Transverse colon (tissue), 4 donors: Measurements from ENCODE around the gene CNTFR. TPM values are rescaled to one million over a fixed set of nuclear protein-coding genes. Genes with fewer than 3 reads are reported as not detected.
A peak's percentile ranks its signal among the peaks of the same experiment; 100 is the strongest.

ENCODE experiments used
- DNase-seq: peaks from one replicate; pipeline ENCODE4 v3.0.0-alpha.2; 2019
- H3K27ac ChIP-seq, 4 donors: fragments of 200-600 bp; sonication (generic); 2 replicates each; pipeline ENCODE4 v1.5.1; 2016 to 2018; ENCODE audit warnings: inconsistent platforms in 4 of 4
- H3K27me3 ChIP-seq: fragments of 200-600 bp; sonication (generic); 2 replicates; pipeline ENCODE4 v1.5.1; 2017; ENCODE audit warnings: inconsistent platforms
- H3K36me3 ChIP-seq, 4 donors: fragments of 200-600 bp; sonication (generic); 2 replicates each; pipeline ENCODE4 v1.5.1; 2017 to 2019; ENCODE audit warnings: inconsistent platforms in 4 of 4
- H3K4me1 ChIP-seq, 4 donors: fragments of 200-600 bp; sonication (generic); 2 replicates each; pipeline ENCODE4 v1.5.1; 2017 to 2020; ENCODE audit warnings: inconsistent platforms in 4 of 4
- H3K4me3 ChIP-seq, 4 donors: fragments of 200-600 bp; sonication (generic); 1 replicate in 1 of 4; 2 replicates in 3 of 4; pipeline versions ENCODE4 v1.5.1 to v1.6.1; 2017 to 2019; ENCODE audit warnings: inconsistent platforms in 4 of 4
- H3K9me3 ChIP-seq, 2 donors: fragments of 200-600 bp; sonication (generic); 2 replicates each; pipeline ENCODE4 v1.5.1; 2017 to 2019; ENCODE audit warnings: inconsistent platforms in 2 of 2
- CTCF ChIP-seq, 5 experiments: fragments of 200-600 bp in 3 of 5; fragments of 450-650 bp in 2 of 5; sonication (generic) in 3 of 5; IDR thresholded peaks; 1 replicate in 2 of 5; 2 replicates in 3 of 5; pipeline ENCODE4 v1.5.1; 2016 to 2017; ENCODE audit warnings: antibody characterized with exemption in 5 of 5, inconsistent platforms in 3 of 5, mild to moderate bottlenecking in 2 of 5, moderate library complexity in 1 of 5
- EP300 ChIP-seq: sonication (generic); formaldehyde crosslinking; IDR thresholded peaks from one replicate; pipeline ENCODE4 v1.6.1; 2017; ENCODE audit warnings: antibody characterized with exemption, low read depth
- POLR2A ChIP-seq: fragments of 450-650 bp; IDR thresholded peaks from one replicate; pipeline ENCODE4 v1.6.1; 2016; ENCODE audit warnings: antibody characterized with exemption, mild to moderate bottlenecking, moderate library complexity
- POLR2AphosphoS5 ChIP-seq, 3 donors: sonication (generic); formaldehyde crosslinking; IDR thresholded peaks; one replicate each; pipeline ENCODE4 v1.6.1; 2016; ENCODE audit warnings: antibody characterized with exemption in 3 of 3
- WGBS, 2 donors: methylation state at CpG; one replicate each; pipeline ENCODE4 v1.1.5; 2018; ENCODE audit warnings: low coverage in 1 of 2; 5-methylcytosine and 5-hydroxymethylcytosine counted together
- in situ Hi-C, 4 donors: fragments of 200-750 bp; cut with MboI; loops; one replicate each; pipeline versions ENCODE4 v1.15.0 to v1.15.1; 2017; ENCODE audit warnings: low sequenced_read_pairs in 3 of 4, low pct_ligation_motif_present in 1 of 4, low pct_unique_long_range_greater_than_20kb in 1 of 4
- intact Hi-C: fragments of 100-400 bp; cut with DNase I; formaldehyde crosslinking; loops from one replicate; pipeline ENCODE4 v1.15.1; 2023; ENCODE audit warnings: low total_unique reads
- total RNA-seq, 4 donors: library from RNA; depleted of rRNA; stranded (reverse); fragments of >200 nt; gene quantifications; one replicate each; pipeline ENCODE4 v1.1.0, GENCODE V29; 2016

CNTFR gene
- total RNA-seq, 4 donors from 2014 or later = 5.2 to 59.1 (median 6.8) TPM

- no peak for TF ChIP-seq EP300
- TF ChIP-seq CTCF (IDR thresholded peaks at IDR 0.05) = no peak
- TF ChIP-seq POLR2A = no peak
- DNase-seq = no peak
- Histone ChIP-seq H3K27ac (no peak overlapping the region), H3K36me3 (no peaks in the 10 kb centered on the region), H3K4me3 (no peak overlapping the region), H3K27me3 (peaks cover 7% of the 10 kb centered on the region), H3K4me1 (peaks cover 0 to 3% (median 0%) of the 10 kb centered on the region in 4 donors), H3K9me3 (no peaks in the 10 kb centered on the region)
- in situ Hi-C loops (loop anchor here in 2 of 4 donors (10.0 kb wide), 2 partner anchors 45 to 55 kb away; no protein-coding TSS in a partner anchor), intact Hi-C loops (loop anchor here (2.0 kb wide), 1 partner anchor 43 kb away; no protein-coding TSS in a partner anchor)
- WGBS, 2 donors = 86% methylated on average over 5 of the region's 5 CpGs; no CpG with 5 or more reads in 1 of the 2 donors
These were observed 40.2 kb downstream of the CNTFR start for GRCh38 chr9:34549407-34549732.

- Histone ChIP-seq H3K9me3 (no peaks in the 10 kb centered on the region), H3K27ac (no peak overlapping the region), H3K36me3 (no peaks in the 10 kb centered on the region), H3K4me1 (peaks cover 0 to 3% (median 0%) of the 10 kb centered on the region in 4 donors), H3K4me3 (no peak overlapping the region), H3K27me3 (peaks cover 7% of the 10 kb centered on the region)
- in situ Hi-C loops = loop anchor here in 2 of 4 donors (10.0 kb wide), 2 partner anchors 47 to 57 kb away; no protein-coding TSS in a partner anchor
- 13 to 57% methylated on average over 2 to 13 of the region's 13 CpGs for WGBS, 2 donors
- TF ChIP-seq EP300 (no peak), POLR2AphosphoS5 (IDR thresholded peaks at IDR 0.05) (peak in 1 of 3 donors; percentile 15), CTCF (IDR thresholded peaks at IDR 0.05) (peak; percentile 77 to 93 (median 83)), POLR2A (no peak)
- intact Hi-C loops = loop anchor here (2.0 kb wide), 1 partner anchor 45 kb away; no protein-coding TSS in a partner anchor
- DNase-seq = peak; percentile 70
These were observed 41.4 kb downstream of the CNTFR start for GRCh38 chr9:34547960-34548611.

GRCh38 chr9:34546834-34547827 is 42.4 kb downstream of the CNTFR start:
- no peak overlapping the region for H3K27ac ChIP-seq
- peak; percentile 54 to 81 (median 69) for TF ChIP-seq CTCF (IDR thresholded peaks at IDR 0.05)
- TF ChIP-seq POLR2AphosphoS5 (IDR thresholded peaks at IDR 0.05) = no peak
- TF ChIP-seq EP300 = no peak
- peaks cover 7% of the 10 kb centered on the region for H3K27me3 ChIP-seq
- DNase-seq = peak; percentile 64
- 60% methylated on average over 16 of the region's 16 CpGs; no CpG with 5 or more reads in 1 of the 2 donors for WGBS, 2 donors
- H3K4me3 ChIP-seq = no peak overlapping the region
- H3K36me3 ChIP-seq = no peaks in the 10 kb centered on the region
- H3K9me3 ChIP-seq = no peaks in the 10 kb centered on the region
- H3K4me1 ChIP-seq = peaks cover 0 to 3% (median 0%) of the 10 kb centered on the region in 4 donors
- intact Hi-C loops (no loop called here), in situ Hi-C loops (loop anchor here in 2 of 4 donors (10.0 kb wide), 2 partner anchors 48 to 58 kb away; no protein-coding TSS in a partner anchor)
